Amniotic stem cell (primary cell): ENCODE measurements around the gene TMTC2.

Source experiments
- DNase-seq: peaks from one replicate; lab custom pipeline; 2025; lab: John Stamatoyannopoulos, UW

The TMTC2 gene

DNA sequence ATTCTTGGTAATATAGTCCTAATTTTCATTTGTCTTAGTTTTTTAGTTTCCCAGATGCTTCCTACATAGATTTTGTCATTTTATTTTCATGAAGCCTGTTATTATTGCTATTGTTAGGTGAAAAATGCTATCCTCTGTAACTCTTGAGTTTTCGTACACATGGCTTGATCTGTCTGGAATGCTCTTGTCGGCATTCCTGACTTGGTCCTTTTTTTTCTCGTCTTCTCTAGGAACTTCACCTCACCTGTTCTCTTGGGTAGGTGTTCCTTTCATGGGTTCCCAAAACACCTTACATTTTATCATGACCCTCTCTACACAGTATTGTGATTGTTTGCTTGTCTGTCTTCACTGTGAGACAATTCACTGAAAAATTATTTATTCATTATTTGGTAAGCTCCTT, 267.4 kb downstream of the TMTC2 start:
- DNase-seq: no peak

DNA sequence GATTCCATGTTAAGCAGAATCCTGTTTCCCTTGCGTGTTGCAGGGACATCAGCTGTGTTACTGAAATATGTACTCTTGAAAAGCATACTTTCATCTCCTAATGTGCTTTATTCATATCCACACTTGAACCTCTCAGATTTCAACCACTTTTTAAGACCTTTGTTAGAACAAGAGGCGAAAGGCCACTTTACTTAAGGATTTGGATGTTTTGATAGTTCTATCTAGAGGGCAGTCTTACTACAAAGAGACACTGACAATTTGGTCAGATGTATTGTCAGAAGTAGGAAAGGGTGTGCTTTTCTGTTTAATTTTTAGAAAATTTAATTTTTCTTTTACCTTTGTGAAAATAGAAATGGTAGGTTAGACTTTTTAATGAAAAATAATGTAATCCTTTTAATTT, 267.9 kb downstream of the TMTC2 start:
- DNase-seq: no peak

DNA sequence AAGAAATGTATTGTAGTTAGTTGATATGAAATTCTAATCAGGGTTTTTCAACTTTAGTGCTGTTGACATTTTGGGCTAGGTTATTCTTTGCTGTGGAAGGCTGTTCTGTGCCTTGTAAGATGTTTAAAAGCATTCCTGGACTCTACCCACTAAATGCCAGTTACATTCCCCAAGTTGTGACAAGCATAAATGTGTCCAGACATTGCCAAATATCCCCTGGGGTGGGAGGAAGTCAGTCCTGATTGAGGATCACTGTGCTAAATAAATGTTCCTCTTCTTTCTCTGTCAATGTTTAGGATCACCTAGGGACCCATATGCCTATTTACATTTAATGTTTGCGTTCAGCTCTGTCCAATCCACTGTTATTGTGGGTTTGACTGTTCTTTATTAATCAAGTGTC, 268.3 kb downstream of the TMTC2 start:
- no peak for DNase-seq

DNA sequence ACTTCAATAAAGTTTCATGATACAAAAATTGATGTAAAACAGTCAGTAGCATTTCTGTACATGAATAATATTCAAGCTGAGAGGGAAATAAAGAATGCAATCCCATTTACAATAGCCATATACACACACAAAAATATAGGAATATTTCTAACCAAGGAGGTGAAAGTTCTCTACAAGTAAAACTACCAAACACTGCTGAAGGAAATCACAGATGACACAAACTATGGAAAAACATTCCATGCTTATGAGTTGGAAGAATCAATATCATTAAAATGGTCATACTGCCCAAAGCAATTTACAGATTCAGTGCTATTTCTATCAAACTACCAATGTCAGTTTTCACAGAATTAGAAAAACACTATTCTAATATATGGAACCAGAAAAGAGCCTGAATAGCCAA, 272.3 kb downstream of the TMTC2 start:
- peak; percentile 8 for DNase-seq

DNA sequence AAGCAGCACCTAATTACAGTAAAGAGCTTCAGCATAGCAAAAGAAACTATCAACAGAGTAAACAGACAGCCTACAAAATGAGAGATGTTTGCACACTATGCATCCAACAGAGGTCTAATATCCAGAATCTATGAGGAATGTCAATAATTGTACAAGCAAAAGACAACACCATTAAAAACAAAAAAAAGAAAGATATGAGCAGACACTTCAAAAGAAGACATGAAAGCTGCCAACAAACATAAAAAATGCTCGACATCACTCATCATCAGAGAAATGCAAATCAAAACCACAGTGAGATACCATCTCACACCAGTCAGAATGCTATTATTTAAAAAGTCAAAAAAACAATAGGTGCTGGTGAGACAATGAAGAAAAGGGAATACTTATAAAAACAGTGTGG, 273.1 kb downstream of the TMTC2 start:
- DNase-seq: no peak

DNA sequence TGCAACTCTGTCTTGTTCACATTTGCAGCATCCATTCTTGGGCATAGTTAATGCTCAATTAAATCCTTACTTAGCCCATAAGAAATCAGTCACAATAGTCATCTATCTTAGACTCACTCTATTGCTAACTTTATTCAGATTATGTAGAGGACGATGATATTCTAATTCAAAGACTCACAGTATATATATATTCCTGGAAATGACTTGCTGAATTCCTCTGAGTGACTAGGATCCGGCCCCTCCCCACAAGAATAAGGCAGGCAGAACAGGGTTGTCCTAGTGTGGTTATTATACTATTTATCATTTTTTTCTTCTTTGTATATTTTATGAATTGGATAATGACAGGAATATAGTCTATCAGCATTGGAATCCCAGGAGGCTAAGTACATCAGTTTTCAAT, 275.1 kb downstream of the TMTC2 start:
- DNase-seq: no peak

DNA sequence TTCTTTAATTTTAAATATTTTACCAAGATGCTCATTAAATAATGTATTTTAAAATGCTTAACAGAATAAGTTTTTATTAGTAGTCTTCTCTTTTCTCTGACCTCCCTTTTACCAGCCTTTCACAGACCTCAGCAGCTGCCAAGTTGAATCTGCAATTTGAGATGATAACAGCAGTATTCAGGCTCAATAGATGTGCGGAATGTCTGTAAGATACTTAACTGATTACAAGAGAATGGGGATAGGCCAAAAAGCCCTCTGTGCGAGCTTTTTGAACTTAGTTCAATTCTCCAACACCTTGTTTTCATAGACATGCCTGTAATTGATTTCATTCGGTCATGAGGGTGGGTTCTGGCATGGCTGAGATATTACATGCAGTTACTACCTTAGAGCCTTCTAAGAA, 277.2 kb downstream of the TMTC2 start:
- DNase-seq: no peak

DNA sequence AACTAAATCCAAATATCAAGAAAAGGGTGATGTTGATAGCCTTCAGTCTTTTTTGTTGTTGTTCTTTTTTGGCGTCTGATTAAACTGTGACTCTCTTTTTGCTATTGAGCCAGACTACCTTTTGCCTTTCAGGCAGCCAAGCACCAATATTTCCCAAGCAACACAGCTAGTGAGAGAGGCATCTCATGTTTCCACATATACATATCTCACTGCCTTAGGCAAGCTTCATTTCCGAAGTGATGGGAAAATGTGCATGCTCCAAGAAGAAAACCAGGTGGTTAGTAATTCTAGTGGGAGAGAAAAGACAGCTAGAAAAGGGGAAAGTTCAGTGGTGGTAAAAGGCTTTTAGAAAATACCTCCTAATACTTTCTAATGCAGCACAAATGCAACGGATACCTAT, 277.7 kb downstream of the TMTC2 start:
- DNase-seq: no peak

DNA sequence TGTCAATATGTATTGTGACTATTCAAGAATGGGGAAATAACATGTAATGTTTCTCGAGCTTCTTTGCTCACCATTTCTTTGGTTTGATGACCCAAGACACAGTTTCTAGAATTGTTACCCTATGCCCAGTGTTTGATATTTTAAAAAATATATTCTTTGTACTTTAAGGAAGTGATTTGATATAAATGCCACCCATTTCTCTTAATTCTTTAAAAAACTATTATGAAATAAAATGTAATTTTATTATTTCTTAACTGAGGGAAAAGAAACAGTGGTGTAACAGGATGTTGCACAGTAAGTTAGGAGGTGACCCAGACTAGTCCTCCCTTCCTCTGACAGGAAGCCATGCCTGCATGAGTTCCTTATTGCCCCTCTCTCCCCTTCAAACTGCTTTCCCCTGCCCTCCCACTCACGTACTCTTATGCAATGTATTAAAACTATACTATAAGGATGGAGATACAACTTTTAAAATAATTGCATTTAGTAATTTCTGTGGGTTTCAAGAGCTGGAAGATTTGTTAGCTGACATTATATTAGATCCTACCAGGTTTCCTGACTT, 279.4 kb downstream of the TMTC2 start:
- no peak for DNase-seq

DNA sequence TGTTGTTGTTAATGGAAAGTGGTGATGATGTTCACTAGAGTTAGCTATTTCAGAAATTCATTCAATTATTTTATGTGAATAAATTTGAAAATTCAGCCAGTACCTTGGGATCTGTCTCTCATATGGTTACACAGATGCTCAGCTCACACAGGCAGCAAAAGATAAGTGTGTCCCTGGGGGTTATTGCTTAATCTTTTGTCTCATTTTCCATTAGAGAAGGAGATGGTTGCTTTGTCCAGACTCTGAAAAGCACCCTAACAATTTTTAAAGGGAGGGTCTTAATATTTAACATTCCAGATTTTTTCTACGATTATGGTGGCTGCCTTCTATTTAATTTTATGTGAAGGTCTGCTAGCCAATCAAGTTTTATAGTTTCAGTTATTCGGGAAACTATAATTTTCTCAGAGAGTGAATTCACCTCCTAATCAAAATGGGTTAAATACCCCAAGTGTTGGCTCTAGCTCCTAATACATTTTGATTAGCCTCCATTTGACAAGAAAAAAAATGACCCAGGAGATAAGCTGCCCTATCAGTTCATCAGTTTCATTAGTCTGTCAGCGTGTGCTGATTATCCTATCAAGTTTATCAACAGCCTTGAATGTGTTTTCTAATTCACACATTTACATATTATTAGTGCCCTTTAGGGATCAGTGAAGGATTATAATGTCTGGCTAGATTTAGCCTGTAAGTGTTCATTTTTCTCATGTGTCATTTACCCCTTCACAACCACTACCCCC, 282.1 kb downstream of the TMTC2 start:
- no peak for DNase-seq

DNA sequence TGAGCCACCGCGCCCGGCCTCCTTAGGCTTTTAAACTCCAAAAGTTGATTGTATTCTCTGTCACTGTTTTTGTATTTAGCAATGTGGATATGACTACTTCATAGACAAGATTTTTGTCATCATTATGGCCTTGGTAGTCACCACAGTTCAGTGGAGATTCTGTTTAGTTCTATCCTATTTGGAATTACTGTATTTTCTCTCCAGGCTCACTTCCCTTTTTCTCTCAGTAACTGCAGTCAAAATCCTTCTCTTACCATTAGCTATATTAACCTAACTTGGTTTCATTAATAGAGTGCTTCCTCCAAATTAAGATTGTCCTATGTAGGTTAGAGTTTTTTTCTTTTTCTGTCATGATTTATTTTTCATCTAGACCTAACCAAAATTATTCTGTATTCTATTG, 283.9 kb downstream of the TMTC2 start:
- no peak for DNase-seq

DNA sequence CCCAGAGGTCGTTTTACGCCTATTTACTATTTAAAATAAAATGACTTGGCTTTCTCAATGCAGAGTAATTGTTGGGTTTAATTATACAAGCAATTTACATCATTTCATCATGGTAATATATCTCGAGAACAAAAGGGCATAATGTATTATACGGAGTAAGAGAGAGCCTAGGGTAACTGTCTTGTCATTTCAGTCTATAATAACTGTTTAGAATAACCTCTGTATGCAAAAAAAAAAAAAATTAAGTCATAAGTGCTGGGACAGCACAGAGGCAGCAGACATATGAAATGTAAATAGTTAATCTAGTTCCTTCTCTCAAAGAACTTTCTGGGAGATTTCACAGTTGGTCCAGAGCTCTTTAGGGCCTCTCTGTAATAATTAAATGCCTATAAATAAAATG, 284.9 kb downstream of the TMTC2 start:
- no peak for DNase-seq

DNA sequence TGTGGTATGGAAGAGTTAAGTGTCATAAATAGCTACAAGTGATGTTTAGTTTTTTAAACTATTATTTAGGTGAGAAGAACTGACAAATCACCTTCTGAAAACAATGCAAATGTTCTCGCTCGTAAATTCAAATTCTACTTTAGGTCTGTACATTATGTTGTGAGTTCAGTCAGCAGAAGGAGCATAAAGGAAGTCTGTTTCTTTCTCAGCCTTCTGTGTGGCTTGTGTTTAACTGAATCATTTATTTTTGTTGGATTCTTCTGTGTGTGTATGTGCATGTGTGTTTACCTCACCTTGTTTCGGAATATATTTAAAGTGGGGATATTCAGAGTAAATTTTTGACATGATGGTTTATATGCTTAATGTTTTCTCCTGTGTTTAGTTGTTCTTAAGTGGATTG, 285.9 kb downstream of the TMTC2 start:
- DNase-seq: no peak

DNA sequence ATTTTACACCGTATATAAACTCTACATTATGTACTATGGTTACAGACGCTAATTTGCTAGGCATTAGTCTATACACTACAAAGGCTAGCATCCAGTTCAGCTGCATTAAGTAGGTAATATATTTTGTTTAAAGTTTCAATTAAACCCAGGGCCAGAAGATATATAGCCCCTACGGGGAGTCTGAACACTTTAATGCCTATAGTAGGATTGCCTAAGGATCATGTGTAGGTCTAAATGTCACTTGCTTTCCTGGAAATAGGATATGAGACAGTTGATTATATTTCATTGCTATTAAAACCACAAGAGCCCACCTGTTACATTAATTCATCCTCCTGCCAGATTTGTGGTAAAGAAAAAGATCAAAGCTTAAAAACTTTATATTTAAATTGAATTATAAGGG, 286.9 kb downstream of the TMTC2 start:
- no peak for DNase-seq

DNA sequence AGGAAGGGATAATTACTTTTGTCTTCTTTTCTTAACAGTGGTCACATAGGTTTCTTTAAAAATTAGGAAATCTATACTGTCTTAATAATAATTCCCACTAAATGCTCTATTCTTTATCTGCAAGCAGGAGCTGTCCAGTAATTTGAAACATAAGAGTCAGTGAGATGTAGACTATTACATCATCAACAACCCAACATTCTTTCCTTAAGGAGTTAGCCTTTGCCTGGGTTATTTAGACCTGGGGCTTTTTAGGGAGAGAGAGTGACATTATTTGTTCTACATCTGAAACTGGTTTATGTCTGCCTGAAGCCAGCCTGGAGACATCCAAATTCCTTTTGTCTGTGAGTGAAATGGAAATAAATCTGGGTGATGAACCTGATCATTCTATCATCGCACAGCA, 294.4 kb downstream of the TMTC2 start:
- DNase-seq: no peak

DNA sequence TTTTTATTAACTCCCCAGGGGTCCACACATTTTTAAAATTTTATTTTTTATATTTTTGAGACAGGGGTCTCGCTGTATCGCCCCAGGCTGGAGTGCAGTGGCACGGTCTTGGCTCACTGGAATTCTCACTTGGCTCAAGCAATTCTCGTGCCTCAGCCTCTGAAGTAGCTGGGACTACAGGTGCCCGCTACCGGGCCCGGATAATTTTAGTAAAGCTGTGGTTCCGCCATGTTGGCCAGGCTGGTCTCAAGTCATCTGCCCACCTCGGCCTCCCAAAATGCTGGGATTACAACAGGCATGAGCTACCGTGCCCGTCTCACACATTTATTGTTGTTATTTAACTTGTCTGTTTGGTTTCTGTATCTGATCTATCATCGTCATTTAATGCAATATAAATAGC, 307.4 kb downstream of the TMTC2 start:
- no peak for DNase-seq

DNA sequence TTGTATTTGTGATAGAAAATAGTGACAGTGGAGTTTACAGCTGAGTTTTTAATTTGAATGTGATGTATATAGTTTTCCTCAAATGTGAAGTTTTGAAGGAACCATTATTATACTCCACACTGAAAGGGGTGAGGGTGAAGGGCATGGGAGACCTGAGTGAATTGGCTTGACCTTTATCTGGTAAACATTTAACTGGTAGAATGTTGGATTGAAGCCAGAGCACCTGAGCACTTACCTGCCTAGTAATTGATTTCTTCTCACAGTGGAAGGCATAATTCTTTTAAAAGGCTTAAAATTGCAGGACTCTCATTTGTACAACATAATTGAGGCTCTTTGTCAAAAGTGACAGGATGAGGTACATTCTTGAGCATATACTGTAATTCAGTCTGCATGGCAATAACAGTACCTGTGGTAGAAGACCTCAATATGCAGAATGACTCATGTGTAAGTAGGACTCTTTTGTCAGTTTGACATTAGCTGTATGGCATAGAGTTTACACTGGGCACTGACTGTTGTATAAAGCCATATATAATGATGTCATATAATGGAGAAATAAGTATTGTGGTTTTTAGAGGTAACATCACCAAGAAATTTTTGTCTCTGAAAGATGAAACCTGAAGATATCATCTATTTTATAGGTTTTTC, 309.6 kb downstream of the TMTC2 start:
- no peak for DNase-seq

DNA sequence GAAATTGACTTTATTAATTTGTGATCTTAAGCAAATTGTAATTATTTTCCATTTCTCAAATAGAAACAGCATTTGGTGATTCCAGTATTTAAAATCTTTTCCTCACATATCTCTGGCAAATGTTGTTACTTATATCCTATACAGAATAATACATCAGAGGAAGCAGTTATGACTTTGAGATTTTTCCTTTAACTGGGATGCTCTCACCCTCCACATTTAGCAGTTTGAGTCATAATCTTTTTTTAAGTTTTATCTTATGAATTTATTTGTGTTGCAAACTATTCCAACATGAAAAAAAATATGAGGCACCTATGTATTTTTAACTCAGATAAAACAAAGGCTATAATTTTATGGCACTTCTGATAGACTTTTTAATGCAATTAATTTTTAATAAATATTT, 311.8 kb downstream of the TMTC2 start:
- DNase-seq: no peak

DNA sequence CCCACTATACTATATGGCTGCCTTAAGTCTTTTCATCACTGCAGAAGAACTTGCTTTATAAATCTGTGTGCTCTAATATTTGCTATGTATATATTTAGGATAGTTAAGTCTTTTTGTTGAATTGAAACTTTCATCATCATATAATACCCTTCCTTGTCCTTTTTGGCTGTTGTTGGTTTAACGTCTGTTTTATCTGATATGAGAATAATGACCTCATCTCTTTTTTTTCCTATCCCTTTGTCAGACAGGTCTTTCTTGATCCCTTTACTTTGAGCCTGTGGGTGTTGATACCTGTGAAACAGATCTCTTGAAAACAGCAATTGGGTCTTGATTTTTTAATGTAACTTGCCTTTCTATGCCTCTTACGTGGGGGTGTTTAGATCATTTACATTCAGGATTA, 316.3 kb downstream of the TMTC2 start:
- no peak for DNase-seq

DNA sequence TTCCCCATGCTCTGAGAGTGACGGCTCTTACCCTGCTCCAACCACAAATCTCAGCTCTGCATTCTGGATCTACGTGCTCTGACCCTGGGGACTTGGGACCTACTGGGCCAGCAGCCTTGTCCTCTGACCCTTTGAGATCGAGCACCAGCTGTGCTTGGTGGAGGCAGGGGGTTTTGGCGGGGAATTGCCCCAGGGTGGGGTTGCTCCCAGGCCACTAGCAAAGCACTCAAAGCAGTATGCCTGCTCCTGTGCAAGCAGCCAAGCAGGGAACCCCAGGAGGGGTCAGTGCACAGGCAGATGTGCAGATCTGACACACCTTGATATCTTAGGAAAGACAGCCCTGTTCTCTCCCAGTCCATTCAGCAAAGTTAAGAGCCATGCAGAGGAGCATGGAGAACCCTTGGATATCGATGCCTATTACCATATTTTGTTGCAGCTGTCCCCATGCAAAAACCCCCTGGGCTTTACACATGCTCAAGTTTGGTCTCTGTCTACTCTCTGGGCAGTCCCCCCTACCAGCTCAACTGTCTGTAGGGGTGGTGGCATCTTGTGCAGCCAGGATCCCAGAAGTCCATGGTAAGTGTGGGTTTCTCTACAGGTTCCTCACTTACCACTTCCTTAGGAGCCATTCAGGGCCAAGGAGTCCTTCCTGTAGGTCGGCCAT, 319.0 kb downstream of the TMTC2 start:
- no peak for DNase-seq

DNA sequence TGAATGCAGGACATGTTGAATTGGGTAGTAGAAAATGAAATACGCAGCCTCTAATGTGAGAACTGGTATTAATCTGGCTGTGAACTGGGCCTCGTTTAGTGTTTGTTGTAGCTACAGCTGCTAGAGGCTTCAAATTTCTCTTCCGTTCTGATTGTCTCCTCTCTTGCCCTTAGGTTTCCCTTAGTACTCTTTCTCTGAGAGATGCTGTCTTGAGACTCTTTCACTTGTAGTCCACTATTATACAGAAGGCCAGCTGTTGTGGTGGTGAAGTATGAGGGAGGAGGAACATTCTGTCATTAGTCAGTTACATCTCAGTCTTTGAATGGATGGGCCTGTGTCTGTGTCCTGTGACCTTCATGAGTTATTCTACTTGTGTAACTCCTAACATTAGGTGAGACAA, 322.0 kb downstream of the TMTC2 start:
- DNase-seq: no peak

DNA sequence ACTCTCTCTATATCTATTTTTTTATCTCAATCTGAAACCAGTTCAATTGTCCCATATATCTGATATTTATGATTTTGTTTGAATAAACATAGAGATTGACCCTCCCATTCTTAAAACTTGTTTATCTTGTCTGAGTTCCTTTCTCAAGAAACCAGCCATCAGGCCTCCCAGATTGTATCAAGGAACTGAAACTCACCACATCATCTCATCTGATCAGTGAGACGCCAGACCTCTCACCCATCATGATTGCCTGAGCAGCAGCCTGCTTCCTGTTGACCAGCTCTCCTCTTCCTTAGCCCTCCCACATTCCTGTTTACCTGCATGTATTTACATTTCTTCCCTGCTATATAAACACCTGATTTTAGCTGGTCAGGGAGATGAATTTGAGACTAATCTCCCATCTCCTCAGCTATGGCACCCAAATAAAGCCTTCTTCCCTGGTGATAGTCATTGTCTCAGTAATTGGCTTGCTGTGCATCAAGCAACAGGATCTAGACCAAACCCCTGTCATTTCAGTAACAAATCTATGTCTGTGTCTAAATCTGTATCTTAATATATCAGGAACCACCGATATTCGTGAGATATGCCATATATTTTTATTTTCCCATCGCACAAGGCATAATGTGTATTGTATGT, 323.6 kb downstream of the TMTC2 start:
- no peak for DNase-seq
